SK-N-SH (cell line): ENCODE data around the gene DHX29. TPM values are rescaled to one million over a fixed set of nuclear protein-coding genes. Genes with fewer than 3 reads are reported as not detected.

ENCODE experiments used
- CTCF ChIA-PET: fragments of 300-600, 350-600 bp; formaldehyde crosslinking; extraction: SDS; loops from one replicate; lab custom pipeline; 2021; lab: Yijun Ruan, JAX
- POLR2A ChIA-PET: fragments of 350-600 bp; sonication (Branson Sonifier 250); formaldehyde crosslinking; extraction: SDS; loops from one replicate; lab custom pipeline; 2020; ENCODE audit warnings: antibody characterized with exemption, inconsistent platforms; lab: Yijun Ruan, JAX
- DNase-seq: peaks from one replicate; pipeline ENCODE4 v3.0.0; 2012
- H2AFZ ChIP-seq: fragments of 200-600 bp; sonication (generic); 2 replicates; pipeline ENCODE4 v1.8.1; 2016; ENCODE audit warnings: antibody characterized with exemption, mild to moderate bottlenecking, low read depth
- H3F3A ChIP-seq: fragments of 200-600 bp; sonication (generic); replicated peaks from 2 replicates; pipeline ENCODE3; 2016; ENCODE audit warnings: antibody characterized with exemption, mild to moderate bottlenecking; ENCODE audit not compliant: insufficient read depth
- H3K27ac ChIP-seq, 2 experiments: fragments of 200-500 bp in 1 of 2; fragments of 200-600 bp in 1 of 2; sonication (Bioruptor generic) in 1 of 2; sonication (generic), shearing (Covaris generic) in 1 of 2; 2 replicates each; pipeline versions ENCODE4 v1.5.1 to v1.6.1; 2014 to 2016; ENCODE audit warnings: low read depth in 2 of 2, inconsistent platforms in 1 of 2, low read length in 1 of 2, mild to moderate bottlenecking in 1 of 2, mixed read lengths in 1 of 2
- H3K27me3 ChIP-seq: fragments of 200-600 bp; sonication (generic), shearing (Covaris generic); 2 replicates; pipeline ENCODE4 v1.6.1; 2016; ENCODE audit warnings: mixed run types; ENCODE audit not compliant: insufficient read depth
- H3K36me3 ChIP-seq, 2 experiments: fragments of 200-500 bp in 1 of 2; fragments of 200-600 bp in 1 of 2; sonication (Bioruptor generic) in 1 of 2; sonication (generic) in 1 of 2; replicated peaks in 1 of 2; 2 replicates each; pipeline versions ENCODE3 to v1.5.1; 2014 to 2016; ENCODE audit warnings: low read length in 1 of 2, mild to moderate bottlenecking in 1 of 2; ENCODE audit not compliant: insufficient read depth in 2 of 2, control insufficient read depth in 1 of 2
- H3K4me1 ChIP-seq, 2 experiments: fragments of 200-500 bp in 1 of 2; fragments of 200-600 bp in 1 of 2; sonication (Bioruptor generic) in 1 of 2; sonication (generic), shearing (Covaris generic) in 1 of 2; 2 replicates each; pipeline versions ENCODE4 v1.5.1 to v1.6.1; 2014 to 2016; ENCODE audit warnings: low read depth in 1 of 2, low read length in 1 of 2, mixed run types in 1 of 2; ENCODE audit not compliant: insufficient read depth in 2 of 2, control insufficient read depth in 1 of 2
- H3K4me2 ChIP-seq: fragments of 200-600 bp; sonication (generic), shearing (Covaris generic); 2 replicates; pipeline ENCODE4 v1.6.1; 2017; ENCODE audit warnings: mixed run types
- H3K4me3 ChIP-seq, 2 experiments: fragments of 200-500 bp in 1 of 2; fragments of 200-600 bp in 1 of 2; sonication (Bioruptor generic) in 1 of 2; sonication (generic), shearing (Covaris generic) in 1 of 2; 2 replicates each; pipeline versions ENCODE4 v1.5.1 to v1.8.1; 2014 to 2016; ENCODE audit warnings: low read depth in 2 of 2, inconsistent platforms in 1 of 2, low read length in 1 of 2, mild to moderate bottlenecking in 1 of 2, mixed read lengths in 1 of 2, moderate library complexity in 1 of 2
- H3K79me2 ChIP-seq: fragments of 200-600 bp; sonication (generic); 2 replicates; pipeline ENCODE4 v1.8.1; 2017; ENCODE audit warnings: mild to moderate bottlenecking; ENCODE audit not compliant: insufficient read depth
- H3K9ac ChIP-seq: fragments of 200-600 bp; sonication (generic); 2 replicates; pipeline ENCODE4 v1.6.1; 2017; ENCODE audit warnings: mixed run types
- H3K9me2 ChIP-seq: fragments of 200-600 bp; sonication (generic); 2 replicates; pipeline ENCODE4 v1.6.1; 2017; ENCODE audit warnings: mixed run types
- H3K9me3 ChIP-seq: fragments of 200-600 bp; sonication (generic); 2 replicates; pipeline ENCODE4 v1.6.1; 2017; ENCODE audit warnings: mixed run types, mild to moderate bottlenecking, moderate library complexity
- H4K20me1 ChIP-seq: fragments of 200-600 bp; sonication (generic); 2 replicates; pipeline ENCODE4 v1.6.1; 2017; ENCODE audit warnings: mild to moderate bottlenecking, mixed run types; ENCODE audit not compliant: insufficient read depth
- CHD2 ChIP-seq: fragments of 150-350 bp; IDR thresholded peaks from 2 replicates; pipeline ENCODE4 v1.6.1; 2018; ENCODE audit warnings: low read length; ENCODE audit not compliant: partially characterized antibody
- ELF1 ChIP-seq: IDR thresholded peaks from 2 replicates; pipeline ENCODE4 v1.4.0; 2012
- GATA2 ChIP-seq: sonication (generic); formaldehyde crosslinking; IDR thresholded peaks from 2 replicates; pipeline ENCODE4 v1.5.0; 2020; ENCODE audit warnings: mild to moderate bottlenecking, missing genetic modification reagents
- RFX5 ChIP-seq: IDR thresholded peaks from 2 replicates; pipeline ENCODE4 v1.6.1; 2012; ENCODE audit warnings: mild to moderate bottlenecking, improper control_type of control experiment, low read length
- SMC3 ChIP-seq: IDR thresholded peaks from 2 replicates; pipeline ENCODE4 v1.6.1; 2012; ENCODE audit warnings: low read depth, low read length, improper control_type of control experiment
- TAF1 ChIP-seq: IDR thresholded peaks from 2 replicates; pipeline ENCODE4 v1.6.1; 2012; ENCODE audit warnings: low read depth, mild to moderate bottlenecking, low read length, moderate library complexity, borderline replicate concordance
- YY1 ChIP-seq: IDR thresholded peaks from 2 replicates; pipeline ENCODE4 v1.4.0; 2012; ENCODE audit warnings: low read depth, mild to moderate bottlenecking
- WGBS: methylation state at CpG from one replicate; pipeline ENCODE4 v1.1.6; 2017; ENCODE audit warnings: low lambda C conversion rate; 5-methylcytosine and 5-hydroxymethylcytosine counted together
- polyA plus RNA-seq, 3 experiments: library from polyadenylated mRNA; depleted of rRNA; stranded (reverse); fragments of >200 nt; gene quantifications; 2 replicates each; pipeline ENCODE4 v1.2.3, GENCODE V29; 2012
- TF ChIP-seq, protein P1 (sequence below): IDR thresholded peaks from 2 replicates; pipeline ENCODE4 v1.4.0; 2012; ENCODE audit warnings: low read depth, borderline replicate concordance
- TF ChIP-seq, protein P2 (sequence below): fragments of 150-350 bp; IDR thresholded peaks from 2 replicates; pipeline ENCODE4 v1.6.1; 2016; ENCODE audit warnings: mild to moderate bottlenecking, low read depth, low read length
- TF ChIP-seq, protein P3 (sequence below): IDR thresholded peaks from 2 replicates; pipeline ENCODE4; 2012
- TF ChIP-seq, protein P4 (sequence below): IDR thresholded peaks from 2 replicates; pipeline ENCODE4 v1.6.1; 2012; ENCODE audit warnings: mild to moderate bottlenecking, low read depth, low read length, moderate library complexity
- TF ChIP-seq, protein P5 (sequence below): IDR thresholded peaks from 2 replicates; pipeline ENCODE4 v1.4.0; 2012; ENCODE audit warnings: low read depth, borderline replicate concordance

The DHX29 gene
- polyA plus RNA-seq, 1 of the 3 experiments (the other 2 are of a cell fraction) = 2.1 TPM

DNA sequence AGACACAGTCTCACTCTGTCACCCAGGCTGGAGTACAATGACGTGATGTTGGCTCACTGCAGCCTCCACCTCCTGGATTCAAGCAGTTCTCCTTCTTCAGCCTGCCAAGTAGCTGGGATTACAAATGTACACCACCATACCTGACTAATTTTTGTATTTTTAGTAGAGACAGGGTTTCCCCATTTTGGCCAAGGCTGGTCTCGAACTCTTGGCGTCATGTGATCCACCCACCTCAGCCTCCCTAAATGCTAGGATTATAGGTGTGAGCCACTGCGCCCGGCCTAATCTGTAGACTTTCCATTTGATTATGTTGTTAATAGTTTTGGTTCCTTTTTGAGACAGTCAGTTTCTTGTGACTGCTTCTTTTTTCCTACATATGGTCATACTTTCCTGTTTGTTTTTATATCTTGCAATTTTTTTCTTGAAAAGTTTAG is 31.3 kb upstream of the DHX29 start:
- DNase-seq = no peak
- CTCF ChIA-PET = interaction anchor here (0.7 to 1.4 kb wide), 2 partner anchors 14 to 151 kb away, joined by 3 to 4 read pairs; no protein-coding TSS in a partner anchor
- POLR2A ChIA-PET = no interaction called here

More for the DNA sequence above, 31.3 kb upstream of the DHX29 start:
- TF ChIP-seq, protein P1, sequence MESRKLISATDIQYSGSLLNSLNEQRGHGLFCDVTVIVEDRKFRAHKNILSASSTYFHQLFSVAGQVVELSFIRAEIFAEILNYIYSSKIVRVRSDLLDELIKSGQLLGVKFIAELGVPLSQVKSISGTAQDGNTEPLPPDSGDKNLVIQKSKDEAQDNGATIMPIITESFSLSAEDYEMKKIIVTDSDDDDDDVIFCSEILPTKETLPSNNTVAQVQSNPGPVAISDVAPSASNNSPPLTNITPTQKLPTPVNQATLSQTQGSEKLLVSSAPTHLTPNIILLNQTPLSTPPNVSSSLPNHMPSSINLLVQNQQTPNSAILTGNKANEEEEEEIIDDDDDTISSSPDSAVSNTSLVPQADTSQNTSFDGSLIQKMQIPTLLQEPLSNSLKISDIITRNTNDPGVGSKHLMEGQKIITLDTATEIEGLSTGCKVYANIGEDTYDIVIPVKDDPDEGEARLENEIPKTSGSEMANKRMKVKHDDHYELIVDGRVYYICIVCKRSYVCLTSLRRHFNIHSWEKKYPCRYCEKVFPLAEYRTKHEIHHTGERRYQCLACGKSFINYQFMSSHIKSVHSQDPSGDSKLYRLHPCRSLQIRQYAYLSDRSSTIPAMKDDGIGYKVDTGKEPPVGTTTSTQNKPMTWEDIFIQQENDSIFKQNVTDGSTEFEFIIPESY = no peak
- TF ChIP-seq CHD2 (no peak), TAF1 (no peak), ELF1 (no peak), SMC3 (no peak), GATA2 (CRISPR knock-in tag) (no peak), YY1 (no peak), RFX5 (no peak)
- TF ChIP-seq, protein P2, sequence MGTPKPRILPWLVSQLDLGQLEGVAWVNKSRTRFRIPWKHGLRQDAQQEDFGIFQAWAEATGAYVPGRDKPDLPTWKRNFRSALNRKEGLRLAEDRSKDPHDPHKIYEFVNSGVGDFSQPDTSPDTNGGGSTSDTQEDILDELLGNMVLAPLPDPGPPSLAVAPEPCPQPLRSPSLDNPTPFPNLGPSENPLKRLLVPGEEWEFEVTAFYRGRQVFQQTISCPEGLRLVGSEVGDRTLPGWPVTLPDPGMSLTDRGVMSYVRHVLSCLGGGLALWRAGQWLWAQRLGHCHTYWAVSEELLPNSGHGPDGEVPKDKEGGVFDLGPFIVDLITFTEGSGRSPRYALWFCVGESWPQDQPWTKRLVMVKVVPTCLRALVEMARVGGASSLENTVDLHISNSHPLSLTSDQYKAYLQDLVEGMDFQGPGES = no peak
- TF ChIP-seq, protein P3, sequence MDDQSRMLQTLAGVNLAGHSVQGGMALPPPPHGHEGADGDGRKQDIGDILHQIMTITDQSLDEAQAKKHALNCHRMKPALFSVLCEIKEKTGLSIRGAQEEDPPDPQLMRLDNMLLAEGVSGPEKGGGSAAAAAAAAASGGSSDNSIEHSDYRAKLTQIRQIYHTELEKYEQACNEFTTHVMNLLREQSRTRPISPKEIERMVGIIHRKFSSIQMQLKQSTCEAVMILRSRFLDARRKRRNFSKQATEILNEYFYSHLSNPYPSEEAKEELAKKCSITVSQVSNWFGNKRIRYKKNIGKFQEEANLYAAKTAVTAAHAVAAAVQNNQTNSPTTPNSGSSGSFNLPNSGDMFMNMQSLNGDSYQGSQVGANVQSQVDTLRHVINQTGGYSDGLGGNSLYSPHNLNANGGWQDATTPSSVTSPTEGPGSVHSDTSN = no peak
- TF ChIP-seq, protein P4, sequence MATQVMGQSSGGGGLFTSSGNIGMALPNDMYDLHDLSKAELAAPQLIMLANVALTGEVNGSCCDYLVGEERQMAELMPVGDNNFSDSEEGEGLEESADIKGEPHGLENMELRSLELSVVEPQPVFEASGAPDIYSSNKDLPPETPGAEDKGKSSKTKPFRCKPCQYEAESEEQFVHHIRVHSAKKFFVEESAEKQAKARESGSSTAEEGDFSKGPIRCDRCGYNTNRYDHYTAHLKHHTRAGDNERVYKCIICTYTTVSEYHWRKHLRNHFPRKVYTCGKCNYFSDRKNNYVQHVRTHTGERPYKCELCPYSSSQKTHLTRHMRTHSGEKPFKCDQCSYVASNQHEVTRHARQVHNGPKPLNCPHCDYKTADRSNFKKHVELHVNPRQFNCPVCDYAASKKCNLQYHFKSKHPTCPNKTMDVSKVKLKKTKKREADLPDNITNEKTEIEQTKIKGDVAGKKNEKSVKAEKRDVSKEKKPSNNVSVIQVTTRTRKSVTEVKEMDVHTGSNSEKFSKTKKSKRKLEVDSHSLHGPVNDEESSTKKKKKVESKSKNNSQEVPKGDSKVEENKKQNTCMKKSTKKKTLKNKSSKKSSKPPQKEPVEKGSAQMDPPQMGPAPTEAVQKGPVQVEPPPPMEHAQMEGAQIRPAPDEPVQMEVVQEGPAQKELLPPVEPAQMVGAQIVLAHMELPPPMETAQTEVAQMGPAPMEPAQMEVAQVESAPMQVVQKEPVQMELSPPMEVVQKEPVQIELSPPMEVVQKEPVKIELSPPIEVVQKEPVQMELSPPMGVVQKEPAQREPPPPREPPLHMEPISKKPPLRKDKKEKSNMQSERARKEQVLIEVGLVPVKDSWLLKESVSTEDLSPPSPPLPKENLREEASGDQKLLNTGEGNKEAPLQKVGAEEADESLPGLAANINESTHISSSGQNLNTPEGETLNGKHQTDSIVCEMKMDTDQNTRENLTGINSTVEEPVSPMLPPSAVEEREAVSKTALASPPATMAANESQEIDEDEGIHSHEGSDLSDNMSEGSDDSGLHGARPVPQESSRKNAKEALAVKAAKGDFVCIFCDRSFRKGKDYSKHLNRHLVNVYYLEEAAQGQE = no peak
- TF ChIP-seq, protein P5, sequence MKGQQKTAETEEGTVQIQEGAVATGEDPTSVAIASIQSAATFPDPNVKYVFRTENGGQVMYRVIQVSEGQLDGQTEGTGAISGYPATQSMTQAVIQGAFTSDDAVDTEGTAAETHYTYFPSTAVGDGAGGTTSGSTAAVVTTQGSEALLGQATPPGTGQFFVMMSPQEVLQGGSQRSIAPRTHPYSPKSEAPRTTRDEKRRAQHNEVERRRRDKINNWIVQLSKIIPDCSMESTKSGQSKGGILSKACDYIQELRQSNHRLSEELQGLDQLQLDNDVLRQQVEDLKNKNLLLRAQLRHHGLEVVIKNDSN = no peak
- Histone ChIP-seq H3K9me3 (no peaks in the 10 kb centered on the region; the same call in 1 of the 2 replicates), H2AFZ (no peak overlapping the region), H4K20me1 (no peaks in the 10 kb centered on the region), H3K4me1 (no peaks in the 10 kb centered on the region; a peak in 1 of 4 replicates), H3K4me2 (no peak overlapping the region), H3F3A (peaks cover 19% of the 10 kb centered on the region), H3K79me2 (peaks cover 28% of the 10 kb centered on the region), H3K4me3 (no peak overlapping the region), H3K36me3 (peaks cover 62 to 74% of the 10 kb centered on the region in 2 experiments), H3K9ac (no peak overlapping the region), H3K9me2 (no peaks in the 10 kb centered on the region), H3K27me3 (no peaks in the 10 kb centered on the region), H3K27ac (no peak overlapping the region)
- whole genome bisulfite sequencing = 97% methylated on average over 5 of the region's 5 CpGs
